HCT116 (cell line): ENCODE results near the gene MDM4. TPM values are rescaled to one million over a fixed set of nuclear protein-coding genes. Genes with fewer than 3 reads are reported as not detected.

ENCODE experiments used
- ATAC-seq: fragments of 200-7000 bp; cut with Tn5 transposase; 2 replicates; pipeline ENCODE4 v1.9.1; 2020; ENCODE audit warnings: mild to moderate bottlenecking, moderate library complexity
- BruUV-seq: library from RNA; stranded (reverse); fragments of 400-500 nt; replicated peaks from 2 replicates; lab custom pipeline; 2021; lab: Mats Ljungman, UMichigan
- CTCF ChIA-PET: fragments of 300-600 bp; sonication (Branson Sonifier 250); formaldehyde crosslinking; loops from one replicate; lab custom pipeline; 2021; ENCODE audit warnings: antibody characterized with exemption; lab: Charles Lee
- POLR2A ChIA-PET: fragments of 300-600, 350-600 bp; sonication (Branson Sonifier 250); formaldehyde crosslinking; loops from one replicate; lab custom pipeline; 2021; ENCODE audit warnings: antibody characterized with exemption; lab: Charles Lee
- RAD21 ChIA-PET, 2 experiments: fragments of 300-600 bp; sonication (Branson Sonifier 250); formaldehyde crosslinking; loops; one replicate each; lab custom pipeline; 2023; ENCODE audit warnings: low total read pairs in 2 of 2; ENCODE audit not compliant: uncharacterized antibody in 2 of 2, unreplicated experiment in 2 of 2, low non-redundant PET in 1 of 2; lab: Charles Lee
- DNase-seq: peaks from one replicate; pipeline ENCODE4 v3.0.0-alpha.2; 2010; ENCODE audit warnings: low read depth, low spot score
- H2AFZ ChIP-seq: fragments of 200-600 bp; shearing (Covaris generic), sonication (generic); 2 replicates; pipeline ENCODE4 v1.6.1; 2017; ENCODE audit warnings: low read depth, mixed run types, mixed read lengths, antibody characterized with exemption, low read length; ENCODE audit not compliant: poor library complexity, severe bottlenecking
- H3K27ac ChIP-seq: 2 replicates; pipeline ENCODE4 v1.5.1; 2012; ENCODE audit warnings: low read depth, low read length
- H3K27me3 ChIP-seq: fragments of 200-600 bp; sonication (generic); 2 replicates; pipeline ENCODE4 v1.6.1; 2016; ENCODE audit warnings: mixed run types, low read length, mixed read lengths; ENCODE audit not compliant: insufficient read depth
- H3K36me3 ChIP-seq, 2 experiments: fragments of 200-500 bp in 1 of 2; fragments of 200-600 bp in 1 of 2; sonication (Bioruptor generic) in 1 of 2; sonication (generic) in 1 of 2; 2 replicates each; pipeline versions ENCODE4 v1.5.1 to v1.6.1; 2014 to 2016; ENCODE audit warnings: low read length in 2 of 2, inconsistent platforms in 1 of 2, mixed read lengths in 1 of 2, mixed run types in 1 of 2; ENCODE audit not compliant: insufficient read depth in 2 of 2, control insufficient read depth in 1 of 2
- H3K4me1 ChIP-seq, 2 experiments: fragments of 200-600 bp in 1 of 2; sonication (generic) in 1 of 2; 2 replicates each; pipeline versions ENCODE4 v1.5.1 to v1.6.1; 2012 to 2017; ENCODE audit warnings: low read length in 2 of 2, inconsistent platforms in 1 of 2, mild to moderate bottlenecking in 1 of 2, mixed read lengths in 1 of 2, mixed run types in 1 of 2, moderate library complexity in 1 of 2; ENCODE audit not compliant: insufficient read depth in 2 of 2, control insufficient read depth in 1 of 2
- H3K4me2 ChIP-seq: fragments of 200-600 bp; sonication (generic); 2 replicates; pipeline ENCODE4 v1.6.1; 2017; ENCODE audit warnings: mixed run types, low read length, mixed read lengths
- H3K4me3 ChIP-seq, 2 experiments: fragments of 200-600 bp in 1 of 2; sonication (generic) in 1 of 2; replicated peaks in 1 of 2; 2 replicates each; pipeline ENCODE4 v1.5.1; 2011 to 2016; ENCODE audit warnings: low read length in 2 of 2, control low read depth in 1 of 2, low read depth in 1 of 2, mild to moderate bottlenecking in 1 of 2, mixed read lengths in 1 of 2, mixed run types in 1 of 2
- H3K79me2 ChIP-seq: fragments of 200-600 bp; sonication (generic); 2 replicates; pipeline ENCODE4 v1.6.1; 2017; ENCODE audit warnings: mild to moderate bottlenecking, mixed run types, low read length, moderate library complexity, mixed read lengths; ENCODE audit not compliant: insufficient read depth
- H3K9ac ChIP-seq: fragments of 200-600 bp; sonication (generic); 2 replicates; pipeline ENCODE4 v1.6.1; 2016; ENCODE audit warnings: low read length, mixed read lengths
- H3K9me2 ChIP-seq: fragments of 200-600 bp; sonication (generic), shearing (Covaris generic); 2 replicates; pipeline ENCODE4 v1.6.1; 2017; ENCODE audit warnings: mixed run types, mild to moderate bottlenecking, moderate library complexity; ENCODE audit not compliant: insufficient read depth
- H3K9me3 ChIP-seq, 2 experiments: fragments of 200-500 bp in 1 of 2; fragments of 200-600 bp in 1 of 2; sonication (Bioruptor generic) in 1 of 2; sonication (generic) in 1 of 2; 2 replicates each; pipeline ENCODE4 v1.6.1; 2014 to 2017; ENCODE audit warnings: low read length in 2 of 2, mixed read lengths in 2 of 2, inconsistent platforms in 1 of 2, low read depth in 1 of 2, mild to moderate bottlenecking in 1 of 2, mixed run types in 1 of 2, moderate library complexity in 1 of 2; ENCODE audit not compliant: control insufficient read depth in 1 of 2, insufficient read depth in 1 of 2
- H4K20me1 ChIP-seq: fragments of 200-600 bp; sonication (generic), shearing (Covaris generic); 2 replicates; pipeline ENCODE4 v1.6.1; 2017; ENCODE audit warnings: mixed run types, mild to moderate bottlenecking, moderate library complexity; ENCODE audit not compliant: insufficient read depth
- CBX3 ChIP-seq: IDR thresholded peaks from 2 replicates; pipeline ENCODE4 v1.6.1; 2012; ENCODE audit warnings: low read depth
- CEBPB ChIP-seq: IDR thresholded peaks from 2 replicates; pipeline ENCODE4 v1.6.1; 2012; ENCODE audit warnings: low read depth
- EGR1 ChIP-seq: IDR thresholded peaks from 2 replicates; pipeline ENCODE4 v1.6.1; 2012; ENCODE audit warnings: low read depth
- ELF1 ChIP-seq: IDR thresholded peaks from 2 replicates; pipeline ENCODE4 v1.6.1; 2012; ENCODE audit warnings: low read depth, borderline replicate concordance
- EZH2 ChIP-seq: fragments of 200-600 bp; sonication (generic); IDR thresholded peaks from 2 replicates; pipeline ENCODE4 v1.6.1; 2017; ENCODE audit warnings: antibody characterized with exemption, mixed run types
- EZH2phosphoT487 ChIP-seq: fragments of 200-600 bp; IDR thresholded peaks from 2 replicates; pipeline ENCODE4 v1.6.1; 2018; ENCODE audit warnings: antibody characterized with exemption, borderline replicate concordance
- FOSL1 ChIP-seq: IDR thresholded peaks from 2 replicates; pipeline ENCODE4 v1.6.1; 2012; ENCODE audit warnings: low read depth
- JUND ChIP-seq: IDR thresholded peaks from 2 replicates; pipeline ENCODE4 v1.6.1; 2012
- POLR2A ChIP-seq: IDR thresholded peaks from 2 replicates; pipeline ENCODE4 v1.7.0; 2011; ENCODE audit warnings: borderline replicate concordance; ENCODE audit not compliant: insufficient read depth, insufficient read length; ENCODE audit errors: extremely low read depth
- POLR2AphosphoS5 ChIP-seq: IDR thresholded peaks from 2 replicates; pipeline ENCODE4 v1.6.1; 2011; ENCODE audit warnings: mild to moderate bottlenecking, low read depth, low read length, moderate library complexity
- RAD21 ChIP-seq: IDR thresholded peaks from 2 replicates; pipeline ENCODE4 v1.6.1; 2012; ENCODE audit warnings: low read depth, mild to moderate bottlenecking
- SIN3A ChIP-seq: IDR thresholded peaks from 2 replicates; pipeline ENCODE4 v1.6.1; 2012; ENCODE audit warnings: low read depth
- SP1 ChIP-seq: IDR thresholded peaks from 2 replicates; pipeline ENCODE4 v1.6.1; 2012; ENCODE audit warnings: low read depth
- YY1 ChIP-seq: IDR thresholded peaks from 2 replicates; pipeline ENCODE4 v1.6.1; 2011; ENCODE audit warnings: low read length, low read depth, moderate library complexity, mild to moderate bottlenecking; ENCODE audit not compliant: insufficient replicate concordance; ENCODE audit errors: extremely low read depth
- ZFX ChIP-seq: fragments of 450-650 bp; IDR thresholded peaks from 2 replicates; pipeline ENCODE4 v1.6.1; 2017
- ZNF274 ChIP-seq: fragments of 200-500 bp; sonication (Bioruptor generic); IDR thresholded peaks from 2 replicates; pipeline ENCODE4 v1.6.1; 2014; ENCODE audit warnings: mild to moderate bottlenecking, low read depth, low read length, inconsistent platforms
- intact Hi-C: fragments of 100-400 bp; cut with micrococcal nuclease; formaldehyde crosslinking; loops from 2 replicates; pipeline ENCODE4 v1.10.0; 2022
- total RNA-seq: library from RNA; stranded (reverse); gene quantifications from one replicate; pipeline ENCODE4 v1.2.1, GENCODE V29; 2021; ENCODE audit not compliant: unreplicated experiment
- TF ChIP-seq, protein P1 (sequence below), 3 experiments: fragments of 200-600 bp in 1 of 3; sonication (generic) in 1 of 3; IDR thresholded peaks in 2 of 3; conservative IDR thresholded peaks in 1 of 3; 2 replicates each; pipeline ENCODE4 v1.5.1; 2012 to 2017; ENCODE audit warnings: low read depth in 2 of 3, low read length in 2 of 3, antibody characterized with exemption in 1 of 3, borderline replicate concordance in 1 of 3, control low read depth in 1 of 3, mild to moderate bottlenecking in 1 of 3, mixed read lengths in 1 of 3, mixed run types in 1 of 3, moderate library complexity in 1 of 3; ENCODE audit not compliant: insufficient read depth in 1 of 3
- TF ChIP-seq, protein P2 (sequence below): IDR thresholded peaks from 2 replicates; pipeline ENCODE4 v1.6.1; 2012; ENCODE audit warnings: low read depth
- TF ChIP-seq, protein P3 (sequence below): IDR thresholded peaks from 2 replicates; pipeline ENCODE4 v1.6.1; 2011; ENCODE audit warnings: mild to moderate bottlenecking, low read length, moderate library complexity; ENCODE audit not compliant: insufficient replicate concordance; ENCODE audit errors: extremely low read depth
- TF ChIP-seq, protein P4 (sequence below): IDR thresholded peaks from 2 replicates; pipeline ENCODE4 v1.6.1; 2012

The MDM4 gene
- total RNA-seq, 1 experiment from 2014 or later = 79.5 TPM

DNA sequence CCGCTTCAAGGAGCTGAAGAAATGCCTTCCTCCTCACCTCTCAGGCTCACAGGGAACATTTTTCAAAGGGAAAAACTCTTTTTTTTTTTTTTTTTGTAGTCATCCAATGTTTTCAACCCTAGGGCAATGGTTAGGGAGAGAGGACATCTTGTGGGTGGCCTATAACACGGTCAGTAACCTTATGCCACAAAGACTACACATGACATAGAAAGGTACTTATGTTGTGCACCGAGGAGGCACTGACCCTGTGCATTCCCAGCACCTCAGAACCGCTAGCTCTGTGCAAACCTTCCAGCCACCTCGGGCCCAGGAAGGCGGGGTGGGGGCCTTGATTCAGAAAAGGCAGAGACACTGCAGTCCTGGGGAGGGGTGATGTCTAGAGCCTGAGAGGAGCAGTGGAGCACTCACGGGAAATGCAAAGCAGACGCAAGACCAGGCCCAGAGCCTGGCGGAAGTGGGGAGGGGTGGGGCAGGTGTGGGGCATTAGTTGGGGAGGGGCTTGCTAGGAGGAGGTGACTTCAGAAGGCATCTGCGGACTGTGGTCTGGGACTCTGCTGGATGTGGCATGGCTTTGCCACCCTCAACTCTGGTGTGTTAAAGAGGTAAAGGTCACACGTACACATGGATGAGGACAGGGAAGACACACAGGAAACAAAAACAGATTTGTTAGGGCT, 68.6 kb downstream of the MDM4 start:
- Histone ChIP-seq H3K79me2 (no peaks in the 10 kb centered on the region), H3K4me2 (no peak overlapping the region), H4K20me1 (no peaks in the 10 kb centered on the region), H2AFZ (no peak overlapping the region), H3K9ac (no peak overlapping the region), H3K4me1 (no peaks in the 10 kb centered on the region), H3K9me3 (no peaks in the 10 kb centered on the region), H3K4me3 (no peak overlapping the region)
- CTCF ChIA-PET = no interaction called here
- POLR2A ChIA-PET = no interaction called here
- no TSS peak for BruUV-seq
- no peak for ATAC-seq
- RAD21 ChIA-PET = no interaction called here
- intact Hi-C loops = no loop called here
- DNase-seq = no peak
- TF ChIP-seq CEBPB (no peak), ZNF274 (no peak), SIN3A (no peak), EGR1 (no peak), CBX3 (no peak), POLR2A (no peak), RAD21 (no peak), JUND (no peak), FOSL1 (no peak), ZFX (no peak), POLR2AphosphoS5 (no peak), ELF1 (no peak), EZH2 (no peak), YY1 (no peak), SP1 (no peak), EZH2phosphoT487 (no peak)
- TF ChIP-seq, protein P1, sequence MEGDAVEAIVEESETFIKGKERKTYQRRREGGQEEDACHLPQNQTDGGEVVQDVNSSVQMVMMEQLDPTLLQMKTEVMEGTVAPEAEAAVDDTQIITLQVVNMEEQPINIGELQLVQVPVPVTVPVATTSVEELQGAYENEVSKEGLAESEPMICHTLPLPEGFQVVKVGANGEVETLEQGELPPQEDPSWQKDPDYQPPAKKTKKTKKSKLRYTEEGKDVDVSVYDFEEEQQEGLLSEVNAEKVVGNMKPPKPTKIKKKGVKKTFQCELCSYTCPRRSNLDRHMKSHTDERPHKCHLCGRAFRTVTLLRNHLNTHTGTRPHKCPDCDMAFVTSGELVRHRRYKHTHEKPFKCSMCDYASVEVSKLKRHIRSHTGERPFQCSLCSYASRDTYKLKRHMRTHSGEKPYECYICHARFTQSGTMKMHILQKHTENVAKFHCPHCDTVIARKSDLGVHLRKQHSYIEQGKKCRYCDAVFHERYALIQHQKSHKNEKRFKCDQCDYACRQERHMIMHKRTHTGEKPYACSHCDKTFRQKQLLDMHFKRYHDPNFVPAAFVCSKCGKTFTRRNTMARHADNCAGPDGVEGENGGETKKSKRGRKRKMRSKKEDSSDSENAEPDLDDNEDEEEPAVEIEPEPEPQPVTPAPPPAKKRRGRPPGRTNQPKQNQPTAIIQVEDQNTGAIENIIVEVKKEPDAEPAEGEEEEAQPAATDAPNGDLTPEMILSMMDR (IDR thresholded peaks at IDR 0.05 in 2 of 3, conservative IDR thresholded peaks at IDR 0.05 in 1 of 3; ENCODE audit: borderline replicate concordance in 1 of 3, insufficient read depth in 1 of 3, low read depth in 2 of 3, low read length in 2 of 3) = no peak
- TF ChIP-seq, protein P2, sequence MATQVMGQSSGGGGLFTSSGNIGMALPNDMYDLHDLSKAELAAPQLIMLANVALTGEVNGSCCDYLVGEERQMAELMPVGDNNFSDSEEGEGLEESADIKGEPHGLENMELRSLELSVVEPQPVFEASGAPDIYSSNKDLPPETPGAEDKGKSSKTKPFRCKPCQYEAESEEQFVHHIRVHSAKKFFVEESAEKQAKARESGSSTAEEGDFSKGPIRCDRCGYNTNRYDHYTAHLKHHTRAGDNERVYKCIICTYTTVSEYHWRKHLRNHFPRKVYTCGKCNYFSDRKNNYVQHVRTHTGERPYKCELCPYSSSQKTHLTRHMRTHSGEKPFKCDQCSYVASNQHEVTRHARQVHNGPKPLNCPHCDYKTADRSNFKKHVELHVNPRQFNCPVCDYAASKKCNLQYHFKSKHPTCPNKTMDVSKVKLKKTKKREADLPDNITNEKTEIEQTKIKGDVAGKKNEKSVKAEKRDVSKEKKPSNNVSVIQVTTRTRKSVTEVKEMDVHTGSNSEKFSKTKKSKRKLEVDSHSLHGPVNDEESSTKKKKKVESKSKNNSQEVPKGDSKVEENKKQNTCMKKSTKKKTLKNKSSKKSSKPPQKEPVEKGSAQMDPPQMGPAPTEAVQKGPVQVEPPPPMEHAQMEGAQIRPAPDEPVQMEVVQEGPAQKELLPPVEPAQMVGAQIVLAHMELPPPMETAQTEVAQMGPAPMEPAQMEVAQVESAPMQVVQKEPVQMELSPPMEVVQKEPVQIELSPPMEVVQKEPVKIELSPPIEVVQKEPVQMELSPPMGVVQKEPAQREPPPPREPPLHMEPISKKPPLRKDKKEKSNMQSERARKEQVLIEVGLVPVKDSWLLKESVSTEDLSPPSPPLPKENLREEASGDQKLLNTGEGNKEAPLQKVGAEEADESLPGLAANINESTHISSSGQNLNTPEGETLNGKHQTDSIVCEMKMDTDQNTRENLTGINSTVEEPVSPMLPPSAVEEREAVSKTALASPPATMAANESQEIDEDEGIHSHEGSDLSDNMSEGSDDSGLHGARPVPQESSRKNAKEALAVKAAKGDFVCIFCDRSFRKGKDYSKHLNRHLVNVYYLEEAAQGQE = no peak
- TF ChIP-seq, protein P3, sequence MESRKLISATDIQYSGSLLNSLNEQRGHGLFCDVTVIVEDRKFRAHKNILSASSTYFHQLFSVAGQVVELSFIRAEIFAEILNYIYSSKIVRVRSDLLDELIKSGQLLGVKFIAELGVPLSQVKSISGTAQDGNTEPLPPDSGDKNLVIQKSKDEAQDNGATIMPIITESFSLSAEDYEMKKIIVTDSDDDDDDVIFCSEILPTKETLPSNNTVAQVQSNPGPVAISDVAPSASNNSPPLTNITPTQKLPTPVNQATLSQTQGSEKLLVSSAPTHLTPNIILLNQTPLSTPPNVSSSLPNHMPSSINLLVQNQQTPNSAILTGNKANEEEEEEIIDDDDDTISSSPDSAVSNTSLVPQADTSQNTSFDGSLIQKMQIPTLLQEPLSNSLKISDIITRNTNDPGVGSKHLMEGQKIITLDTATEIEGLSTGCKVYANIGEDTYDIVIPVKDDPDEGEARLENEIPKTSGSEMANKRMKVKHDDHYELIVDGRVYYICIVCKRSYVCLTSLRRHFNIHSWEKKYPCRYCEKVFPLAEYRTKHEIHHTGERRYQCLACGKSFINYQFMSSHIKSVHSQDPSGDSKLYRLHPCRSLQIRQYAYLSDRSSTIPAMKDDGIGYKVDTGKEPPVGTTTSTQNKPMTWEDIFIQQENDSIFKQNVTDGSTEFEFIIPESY = no peak
- TF ChIP-seq, protein P4, sequence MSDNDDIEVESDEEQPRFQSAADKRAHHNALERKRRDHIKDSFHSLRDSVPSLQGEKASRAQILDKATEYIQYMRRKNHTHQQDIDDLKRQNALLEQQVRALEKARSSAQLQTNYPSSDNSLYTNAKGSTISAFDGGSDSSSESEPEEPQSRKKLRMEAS = no peak
- TF ChIP-seq, all 23 proteins: peak for 0
- H3K27ac ChIP-seq = no peak overlapping the region
- H3K27me3 ChIP-seq = no peaks in the 10 kb centered on the region
- H3K36me3 ChIP-seq = no peaks in the 10 kb centered on the region
- no peaks in the 10 kb centered on the region for H3K9me2 ChIP-seq
